SK-N-SH (cell line): Measurements from ENCODE around the gene NOTCH1. TPM values are rescaled to one million over a fixed set of nuclear protein-coding genes. Genes with fewer than 3 reads are reported as not detected.

Experiments
- CTCF ChIA-PET: fragments of 300-600, 350-600 bp; formaldehyde crosslinking; extraction: SDS; loops from one replicate; lab custom pipeline; 2021; lab: Yijun Ruan, JAX
- POLR2A ChIA-PET: fragments of 350-600 bp; sonication (Branson Sonifier 250); formaldehyde crosslinking; extraction: SDS; loops from one replicate; lab custom pipeline; 2020; ENCODE audit warnings: antibody characterized with exemption, inconsistent platforms; lab: Yijun Ruan, JAX
- DNase-seq: peaks from one replicate; pipeline ENCODE4 v3.0.0; 2012
- H2AFZ ChIP-seq: fragments of 200-600 bp; sonication (generic); 2 replicates; pipeline ENCODE4 v1.8.1; 2016; ENCODE audit warnings: antibody characterized with exemption, mild to moderate bottlenecking, low read depth
- H3F3A ChIP-seq: fragments of 200-600 bp; sonication (generic); replicated peaks from 2 replicates; pipeline ENCODE3; 2016; ENCODE audit warnings: antibody characterized with exemption, mild to moderate bottlenecking; ENCODE audit not compliant: insufficient read depth
- H3K27ac ChIP-seq, 2 experiments: fragments of 200-500 bp in 1 of 2; fragments of 200-600 bp in 1 of 2; sonication (Bioruptor generic) in 1 of 2; sonication (generic), shearing (Covaris generic) in 1 of 2; 2 replicates each; pipeline versions ENCODE4 v1.5.1 to v1.6.1; 2014 to 2016; ENCODE audit warnings: low read depth in 2 of 2, inconsistent platforms in 1 of 2, low read length in 1 of 2, mild to moderate bottlenecking in 1 of 2, mixed read lengths in 1 of 2
- H3K27me3 ChIP-seq: fragments of 200-600 bp; sonication (generic), shearing (Covaris generic); 2 replicates; pipeline ENCODE4 v1.6.1; 2016; ENCODE audit warnings: mixed run types; ENCODE audit not compliant: insufficient read depth
- H3K36me3 ChIP-seq, 2 experiments: fragments of 200-500 bp in 1 of 2; fragments of 200-600 bp in 1 of 2; sonication (Bioruptor generic) in 1 of 2; sonication (generic) in 1 of 2; replicated peaks in 1 of 2; 2 replicates each; pipeline versions ENCODE3 to v1.5.1; 2014 to 2016; ENCODE audit warnings: low read length in 1 of 2, mild to moderate bottlenecking in 1 of 2; ENCODE audit not compliant: insufficient read depth in 2 of 2, control insufficient read depth in 1 of 2
- H3K4me1 ChIP-seq, 2 experiments: fragments of 200-500 bp in 1 of 2; fragments of 200-600 bp in 1 of 2; sonication (Bioruptor generic) in 1 of 2; sonication (generic), shearing (Covaris generic) in 1 of 2; 2 replicates each; pipeline versions ENCODE4 v1.5.1 to v1.6.1; 2014 to 2016; ENCODE audit warnings: low read depth in 1 of 2, low read length in 1 of 2, mixed run types in 1 of 2; ENCODE audit not compliant: insufficient read depth in 2 of 2, control insufficient read depth in 1 of 2
- H3K4me2 ChIP-seq: fragments of 200-600 bp; sonication (generic), shearing (Covaris generic); 2 replicates; pipeline ENCODE4 v1.6.1; 2017; ENCODE audit warnings: mixed run types
- H3K4me3 ChIP-seq, 2 experiments: fragments of 200-500 bp in 1 of 2; fragments of 200-600 bp in 1 of 2; sonication (Bioruptor generic) in 1 of 2; sonication (generic), shearing (Covaris generic) in 1 of 2; 2 replicates each; pipeline versions ENCODE4 v1.5.1 to v1.8.1; 2014 to 2016; ENCODE audit warnings: low read depth in 2 of 2, inconsistent platforms in 1 of 2, low read length in 1 of 2, mild to moderate bottlenecking in 1 of 2, mixed read lengths in 1 of 2, moderate library complexity in 1 of 2
- H3K79me2 ChIP-seq: fragments of 200-600 bp; sonication (generic); 2 replicates; pipeline ENCODE4 v1.8.1; 2017; ENCODE audit warnings: mild to moderate bottlenecking; ENCODE audit not compliant: insufficient read depth
- H3K9ac ChIP-seq: fragments of 200-600 bp; sonication (generic); 2 replicates; pipeline ENCODE4 v1.6.1; 2017; ENCODE audit warnings: mixed run types
- H3K9me2 ChIP-seq: fragments of 200-600 bp; sonication (generic); 2 replicates; pipeline ENCODE4 v1.6.1; 2017; ENCODE audit warnings: mixed run types
- H3K9me3 ChIP-seq: fragments of 200-600 bp; sonication (generic); 2 replicates; pipeline ENCODE4 v1.6.1; 2017; ENCODE audit warnings: mixed run types, mild to moderate bottlenecking, moderate library complexity
- H4K20me1 ChIP-seq: fragments of 200-600 bp; sonication (generic); 2 replicates; pipeline ENCODE4 v1.6.1; 2017; ENCODE audit warnings: mild to moderate bottlenecking, mixed run types; ENCODE audit not compliant: insufficient read depth
- CHD2 ChIP-seq: fragments of 150-350 bp; IDR thresholded peaks from 2 replicates; pipeline ENCODE4 v1.6.1; 2018; ENCODE audit warnings: low read length; ENCODE audit not compliant: partially characterized antibody
- ELF1 ChIP-seq: IDR thresholded peaks from 2 replicates; pipeline ENCODE4 v1.4.0; 2012
- EZH2phosphoT487 ChIP-seq: fragments of 200-600 bp; sonication (generic); IDR thresholded peaks from 2 replicates; pipeline ENCODE4 v1.6.1; 2017; ENCODE audit warnings: low read depth, mixed run types, mild to moderate bottlenecking, antibody characterized with exemption, moderate library complexity, borderline replicate concordance
- FOSL2 ChIP-seq: IDR thresholded peaks from 2 replicates; pipeline ENCODE4 v1.4.0; 2012; ENCODE audit warnings: low read depth, mild to moderate bottlenecking, moderate library complexity, borderline replicate concordance
- FOXJ3 ChIP-seq: sonication (generic); formaldehyde crosslinking; IDR thresholded peaks from 2 replicates; pipeline ENCODE4 v1.5.1; 2020; ENCODE audit warnings: mild to moderate bottlenecking, missing genetic modification reagents
- GABPA ChIP-seq: IDR thresholded peaks from 2 replicates; pipeline ENCODE4 v1.4.0; 2012; ENCODE audit warnings: low read depth, mild to moderate bottlenecking
- JUND ChIP-seq: IDR thresholded peaks from 2 replicates; pipeline ENCODE4 v1.4.0; 2012
- NFIC ChIP-seq: IDR thresholded peaks from 2 replicates; pipeline ENCODE4 v1.4.0; 2012; ENCODE audit warnings: borderline replicate concordance
- POLR2AphosphoS5 ChIP-seq: IDR thresholded peaks from 2 replicates; pipeline ENCODE4 v1.6.1; 2012; ENCODE audit warnings: low read depth, low read length
- RAD21 ChIP-seq: IDR thresholded peaks from 2 replicates; pipeline ENCODE4 v1.6.1; 2012; ENCODE audit warnings: mild to moderate bottlenecking, low read length
- RXRA ChIP-seq: IDR thresholded peaks from 2 replicates; pipeline ENCODE4 v1.4.0; 2012; ENCODE audit warnings: low read depth, mild to moderate bottlenecking, borderline replicate concordance
- SIN3A ChIP-seq: IDR thresholded peaks from 2 replicates; pipeline ENCODE4 v1.6.1; 2012; ENCODE audit warnings: low read depth, mild to moderate bottlenecking, low read length, moderate library complexity, borderline replicate concordance
- TAF1 ChIP-seq: IDR thresholded peaks from 2 replicates; pipeline ENCODE4 v1.6.1; 2012; ENCODE audit warnings: low read depth, mild to moderate bottlenecking, low read length, moderate library complexity, borderline replicate concordance
- TEAD4 ChIP-seq: IDR thresholded peaks from 2 replicates; pipeline ENCODE4 v1.4.0; 2012; ENCODE audit warnings: mild to moderate bottlenecking, borderline replicate concordance; ENCODE audit not compliant: insufficient read depth
- USF1 ChIP-seq: IDR thresholded peaks from 2 replicates; pipeline ENCODE4 v1.4.0; 2012; ENCODE audit warnings: low read depth, borderline replicate concordance
- WGBS: methylation state at CpG from one replicate; pipeline ENCODE4 v1.1.6; 2017; ENCODE audit warnings: low lambda C conversion rate; 5-methylcytosine and 5-hydroxymethylcytosine counted together
- polyA plus RNA-seq, 3 experiments: library from polyadenylated mRNA; depleted of rRNA; stranded (reverse); fragments of >200 nt; gene quantifications; 2 replicates each; pipeline ENCODE4 v1.2.3, GENCODE V29; 2012
- TF ChIP-seq, protein P1 (sequence below): IDR thresholded peaks from 2 replicates; pipeline ENCODE4 v1.4.0; 2012; ENCODE audit warnings: low read depth

Gene NOTCH1
- polyA plus RNA-seq, 1 of the 3 experiments (the other 2 are of a cell fraction), result 6.6 TPM

GRCh38 chr9:136464241-136464640 is 81.6 kb downstream of the NOTCH1 start:
- no peak for TF ChIP-seq FOSL2
- TF ChIP-seq ELF1, result no peak
- CTCF ChIA-PET, result no interaction called here
- H3K79me2 ChIP-seq, result peaks cover 51% of the 10 kb centered on the region
- no peaks in the 10 kb centered on the region for H3F3A ChIP-seq
- H2AFZ ChIP-seq, result no peak overlapping the region
- H3K9me3 ChIP-seq, result no peaks in the 10 kb centered on the region
- no peaks in the 10 kb centered on the region for H3K9me2 ChIP-seq
- no peaks in the 10 kb centered on the region for H3K4me1 ChIP-seq
- peaks cover 53 to 83% of the 10 kb centered on the region in 2 experiments for H3K36me3 ChIP-seq
- H3K4me2 ChIP-seq, result no peak overlapping the region
- no peaks in the 10 kb centered on the region for H3K27me3 ChIP-seq
- H4K20me1 ChIP-seq, result peaks cover 18% of the 10 kb centered on the region
- no peak overlapping the region for H3K9ac ChIP-seq
- POLR2A ChIA-PET, result no interaction called here
- no peak overlapping the region for H3K27ac ChIP-seq
- no peak overlapping the region for H3K4me3 ChIP-seq
- no peak for DNase-seq
- 91% methylated on average over 6 of the region's 6 CpGs for WGBS

DNA sequence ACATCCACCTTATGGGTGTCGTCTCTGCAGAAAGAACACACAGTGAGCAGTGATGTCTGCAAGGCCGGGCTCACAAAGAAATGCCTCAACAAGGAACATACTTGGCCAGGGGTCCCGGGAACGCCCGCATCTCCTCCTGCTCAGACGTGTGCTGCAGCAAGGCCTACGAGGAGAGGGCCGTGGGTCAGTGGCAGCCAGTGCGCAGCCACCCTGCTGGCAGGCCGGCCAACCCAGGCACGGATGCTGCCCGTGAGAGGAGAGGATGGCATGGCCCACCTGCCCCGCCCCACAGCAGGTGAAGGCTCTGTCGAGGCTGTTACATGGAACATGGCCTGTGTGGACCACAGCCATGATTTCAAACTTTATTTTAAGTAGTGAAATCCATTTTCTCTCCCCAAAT is 82.3 kb downstream of the NOTCH1 start:
- Histone ChIP-seq H3K9ac (no peak overlapping the region), H3K4me1 (no peaks in the 10 kb centered on the region), H3F3A (no peaks in the 10 kb centered on the region), H3K36me3 (peaks cover 56 to 84% of the 10 kb centered on the region in 2 experiments), H3K9me3 (no peaks in the 10 kb centered on the region), H3K27ac (no peak overlapping the region), H4K20me1 (peaks cover 11% of the 10 kb centered on the region), H3K4me2 (no peak overlapping the region), H3K4me3 (no peak overlapping the region), H3K27me3 (no peaks in the 10 kb centered on the region), H3K79me2 (peaks cover 44% of the 10 kb centered on the region), H2AFZ (no peak overlapping the region), H3K9me2 (no peaks in the 10 kb centered on the region)
- CTCF ChIA-PET, result no interaction called here
- no peak for DNase-seq
- POLR2A ChIA-PET, result no interaction called here
- WGBS, result 98% methylated on average over 7 of the region's 14 CpGs
- TF ChIP-seq SIN3A (no peak), USF1 (no peak), GABPA (no peak), POLR2AphosphoS5 (no peak), FOSL2 (no peak), RAD21 (no peak), EZH2phosphoT487 (no peak), JUND (no peak), RXRA (no peak), NFIC (no peak)

DNA sequence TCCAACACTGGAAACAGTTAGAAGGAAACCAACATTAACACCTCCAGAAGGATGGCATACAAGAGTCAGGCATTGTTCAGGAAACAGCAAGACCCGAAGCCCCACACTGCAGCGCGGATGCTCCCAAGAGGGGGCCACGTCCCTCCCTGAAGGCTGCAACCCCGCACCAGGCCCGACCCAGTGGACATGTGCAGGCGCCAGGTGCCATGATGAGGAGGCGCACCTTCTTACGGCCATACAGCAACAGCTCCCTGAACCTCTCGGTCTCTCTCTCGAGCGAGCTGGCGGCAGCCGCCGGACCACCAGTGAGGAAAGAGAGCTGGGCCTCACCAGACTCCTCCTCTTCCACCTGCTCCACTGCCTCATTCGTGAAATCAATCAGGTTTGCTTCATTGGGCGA is 83.2 kb downstream of the NOTCH1 start:
- no peak for DNase-seq
- H3K27ac ChIP-seq, result no peak overlapping the region
- no peaks in the 10 kb centered on the region for H3K27me3 ChIP-seq
- H4K20me1 ChIP-seq, result 0 out of 2 replicates have a peak, but pooled peaks cover 6% of the 10 kb centered on the region
- H3F3A ChIP-seq, result no peaks in the 10 kb centered on the region
- peaks cover 47 to 77% of the 10 kb centered on the region in 2 experiments for H3K36me3 ChIP-seq
- CTCF ChIA-PET, result interaction anchor here (0.8 kb wide), 1 partner anchor 22 kb away, joined by 4 read pairs; no protein-coding TSS in a partner anchor
- no peaks in the 10 kb centered on the region for H3K4me1 ChIP-seq
- WGBS, result 92% methylated on average over 9 of the region's 17 CpGs
- H2AFZ ChIP-seq, result no peak overlapping the region
- H3K79me2 ChIP-seq, result peaks cover 39% of the 10 kb centered on the region
- no peak overlapping the region for H3K4me3 ChIP-seq
- H3K9ac ChIP-seq, result no peak overlapping the region
- POLR2A ChIA-PET, result no interaction called here
- H3K9me2 ChIP-seq, result no peaks in the 10 kb centered on the region
- TF ChIP-seq TAF1, result no peak
- no peak for TF ChIP-seq TEAD4
- TF ChIP-seq FOXJ3 (CRISPR knock-in tag), result no peak
- no peak for TF ChIP-seq POLR2AphosphoS5
- no peak for TF ChIP-seq RXRA
- TF ChIP-seq, protein P1, sequence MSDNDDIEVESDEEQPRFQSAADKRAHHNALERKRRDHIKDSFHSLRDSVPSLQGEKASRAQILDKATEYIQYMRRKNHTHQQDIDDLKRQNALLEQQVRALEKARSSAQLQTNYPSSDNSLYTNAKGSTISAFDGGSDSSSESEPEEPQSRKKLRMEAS, result no peak
- TF ChIP-seq CHD2, result no peak
- TF ChIP-seq, all 33 proteins: peak for 0
- Histone ChIP-seq H3K9me3 (no peaks in the 10 kb centered on the region), H3K4me2 (no peak overlapping the region)
